ENCODE data around the gene SORCS3. TPM values are rescaled to one million over a fixed set of nuclear protein-coding genes. Genes with fewer than 3 reads are reported as not detected.

The SORCS3 gene
- total RNA-seq, 1 donor from 2014 or later: 3.6 TPM

DNA sequence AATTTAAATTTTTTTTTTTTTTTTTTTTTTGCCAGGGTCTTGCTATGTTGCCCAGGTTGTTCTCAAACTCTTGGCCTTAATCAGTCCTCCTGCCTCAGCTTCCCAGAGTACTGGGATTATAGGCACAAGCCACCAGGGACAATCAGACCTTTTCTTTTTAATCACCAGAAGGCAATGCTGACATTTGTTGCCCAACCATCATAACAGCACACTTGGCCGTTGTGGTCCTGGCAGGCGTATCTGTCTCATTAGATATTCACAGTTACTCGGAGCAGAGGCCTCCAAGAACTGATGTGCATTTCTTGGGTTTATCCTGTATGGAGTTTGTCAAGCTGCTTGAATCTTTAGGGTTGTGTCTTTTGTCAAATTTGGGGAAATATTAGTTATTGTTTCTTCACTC is 100.0 kb downstream of the SORCS3 start:
- intact Hi-C loops (cut with DNase I): no loop called here
- no peak for ATAC-seq
- no peak for DNase-seq (ENCODE audit: low spot score)

DNA sequence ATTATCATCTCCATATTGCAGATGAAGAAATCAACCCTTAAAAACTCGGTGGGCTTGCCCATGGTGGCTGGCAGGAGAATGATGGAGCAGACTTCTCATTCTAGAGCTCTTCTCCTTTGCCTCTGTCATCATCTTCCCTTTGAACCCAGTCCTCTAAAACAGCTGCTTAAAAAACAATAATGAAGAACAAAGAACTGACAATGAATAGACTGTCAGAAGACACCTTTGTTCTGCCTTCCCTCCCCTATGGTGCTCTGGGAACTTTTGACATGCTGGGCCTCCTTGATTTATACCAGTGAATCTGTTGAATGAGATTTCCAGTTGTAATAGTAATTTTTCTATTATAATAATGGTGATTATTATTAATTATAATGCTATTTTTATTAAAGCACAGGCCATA is 103.0 kb downstream of the SORCS3 start:
- intact Hi-C loops (cut with DNase I): no loop called here
- DNase-seq (ENCODE audit: low spot score) (no peak), ATAC-seq (no peak)

GRCh38 chr10:104750291-104750690 is 109.2 kb downstream of the SORCS3 start:
- intact Hi-C loops (cut with DNase I): no loop called here
- ATAC-seq: no peak

DNA sequence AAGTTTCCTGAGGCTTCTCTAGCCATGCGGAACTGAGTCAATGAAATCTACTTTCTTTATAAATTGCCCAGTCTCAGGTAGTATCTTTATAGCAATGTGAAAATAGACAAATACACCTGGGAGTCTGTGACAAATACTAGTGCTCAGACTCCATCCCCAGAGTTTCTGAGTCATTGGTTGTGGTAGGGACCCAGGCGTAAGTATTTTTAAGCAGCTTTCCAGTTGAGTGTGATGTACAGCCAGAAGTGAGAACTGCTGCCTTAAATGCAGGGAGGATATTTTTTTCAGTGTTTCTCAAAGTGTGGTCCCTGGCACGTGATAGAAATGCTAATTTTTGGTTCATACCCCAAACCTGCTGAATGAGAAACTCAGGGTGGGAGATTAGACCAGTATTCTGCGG is 121.7 kb downstream of the SORCS3 start:
- DNase-seq (ENCODE audit: low spot score) (no peak), ATAC-seq (no peak)
- intact Hi-C loops (cut with DNase I): no loop called here

More at GRCh38 chr10:104750291-104750690, 109.2 kb downstream of the SORCS3 start:
- no peak for DNase-seq (ENCODE audit: low spot score)

- intact Hi-C loops (cut with DNase I): no loop called here
- DNase-seq (ENCODE audit: low spot score): no peak
Measured at GRCh38 chr10:104766341-104766740, 125.3 kb downstream of the SORCS3 start.

DNA sequence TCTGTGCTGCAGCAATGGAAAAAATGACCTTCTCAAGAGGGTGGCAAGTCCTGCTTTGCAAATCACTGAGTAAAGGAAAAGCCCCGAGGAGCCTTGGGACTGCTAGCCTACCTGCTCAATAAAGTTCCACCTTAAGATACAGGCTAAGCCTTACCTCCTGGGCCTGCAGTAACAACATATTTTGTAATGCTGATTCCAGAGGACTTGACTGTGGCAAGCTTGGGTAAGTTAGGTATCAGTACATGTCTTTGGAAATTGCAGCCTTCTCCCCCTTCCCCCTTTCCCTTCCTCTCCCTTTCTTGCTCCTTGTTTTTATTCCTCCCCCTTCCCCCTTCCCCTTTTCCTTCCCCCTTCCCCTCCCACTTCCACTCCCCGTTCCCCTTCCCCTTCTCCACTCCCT is 126.2 kb downstream of the SORCS3 start:
- ATAC-seq (no peak), DNase-seq (ENCODE audit: low spot score) (no peak)
- intact Hi-C loops (cut with DNase I): no loop called here

More at GRCh38 chr10:104766341-104766740, 125.3 kb downstream of the SORCS3 start:
- ATAC-seq: peak; percentile 36

DNA sequence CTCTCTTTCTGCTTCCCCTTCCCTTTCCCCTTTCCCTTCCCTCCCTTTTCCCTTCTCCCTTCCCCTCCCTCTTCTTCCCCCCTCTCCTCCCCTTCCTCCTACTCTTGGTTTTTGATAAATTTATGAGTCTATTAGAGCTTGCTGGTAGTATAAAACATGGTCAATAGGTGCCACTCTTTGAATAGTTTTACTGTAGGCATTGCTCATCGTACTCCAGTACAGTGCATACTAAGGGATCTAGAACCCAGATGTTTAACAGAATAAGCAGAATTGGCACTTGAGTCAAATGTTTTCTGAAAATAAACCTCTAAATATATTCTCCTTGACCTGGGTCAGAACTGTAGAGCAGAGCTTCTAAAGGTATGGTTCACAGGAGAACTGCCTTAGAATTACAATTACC is 126.7 kb downstream of the SORCS3 start:
- no peak for DNase-seq (ENCODE audit: low spot score)
- intact Hi-C loops (cut with DNase I): no loop called here
- ATAC-seq: no peak

DNA sequence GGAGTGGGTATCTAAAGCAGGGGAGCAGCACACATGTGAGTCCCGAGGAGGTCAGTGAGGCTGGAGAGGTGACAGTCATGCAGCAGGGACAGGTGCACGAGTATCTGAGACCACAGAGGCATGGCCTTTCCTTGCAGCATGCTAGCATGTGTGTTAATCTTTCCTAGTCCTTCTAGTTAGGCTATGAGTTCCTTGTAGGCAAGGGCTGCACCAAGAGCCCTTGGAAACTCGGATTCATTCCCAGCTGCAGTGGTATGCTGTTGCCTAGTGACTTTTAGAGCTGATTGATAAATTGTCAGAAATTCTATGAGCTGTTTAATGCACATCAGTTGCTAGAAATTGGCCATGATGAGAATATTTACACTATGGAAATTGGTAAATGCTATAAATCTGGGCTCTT is 132.0 kb downstream of the SORCS3 start:
- ATAC-seq (no peak), DNase-seq (ENCODE audit: low spot score) (no peak)
- intact Hi-C loops (cut with DNase I): no loop called here

DNA sequence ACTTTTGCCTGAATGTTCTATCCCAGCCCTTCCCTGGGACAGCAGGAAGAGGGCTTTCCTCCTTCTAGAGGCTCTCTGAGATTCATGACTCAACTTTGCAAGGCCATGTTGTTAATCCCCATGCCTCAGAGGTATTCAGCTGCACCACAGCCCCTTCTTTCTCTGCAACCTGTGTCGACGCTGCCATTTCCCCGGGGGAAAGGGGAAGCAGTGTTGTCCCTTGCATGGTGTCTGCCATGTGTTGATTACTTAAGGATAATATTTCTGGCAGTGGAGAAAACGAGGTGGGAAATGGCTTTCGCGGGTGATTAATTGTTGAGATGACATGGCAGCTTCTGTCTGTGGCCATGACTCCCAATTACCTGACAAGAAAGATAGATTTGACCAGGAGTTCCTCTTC is 133.1 kb downstream of the SORCS3 start:
- ATAC-seq (no peak), DNase-seq (ENCODE audit: low spot score) (no peak)
- intact Hi-C loops (cut with DNase I): no loop called here

DNA sequence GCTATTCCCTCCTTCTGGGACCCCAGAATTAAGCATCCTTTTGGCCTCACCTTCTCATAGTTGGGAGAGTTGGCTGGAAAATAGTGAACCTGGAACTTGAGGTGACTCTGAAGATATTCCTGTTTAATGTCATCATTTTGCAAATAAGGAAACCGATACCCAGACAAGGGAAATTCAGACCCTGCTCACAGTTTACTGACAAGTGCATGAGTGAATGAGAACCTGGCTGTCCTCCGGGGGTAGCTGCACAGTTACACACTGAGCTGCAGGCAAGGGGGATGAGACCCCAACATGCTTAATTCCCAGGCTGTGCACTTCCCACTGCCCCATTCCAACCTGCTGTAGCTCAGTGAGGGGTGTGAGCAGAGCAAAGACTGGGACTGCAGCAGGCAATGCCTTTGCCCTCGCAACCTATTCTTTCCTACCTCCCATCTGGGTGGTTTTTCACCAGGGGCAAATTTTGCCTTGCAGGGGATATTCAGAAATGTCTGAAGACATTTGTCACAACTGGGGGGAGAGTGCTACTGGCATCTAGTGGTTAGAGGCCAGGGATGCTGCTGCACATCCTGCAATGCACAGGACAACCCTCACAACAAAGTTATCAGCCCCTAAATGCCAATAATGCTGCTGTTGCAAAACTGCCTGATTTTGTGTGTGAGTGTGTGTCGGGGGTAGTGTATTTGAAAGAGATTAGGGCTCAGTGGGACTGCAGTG is 136.2 kb downstream of the SORCS3 start:
- DNase-seq (ENCODE audit: low spot score) (no peak), ATAC-seq (no peak)
- intact Hi-C loops (cut with DNase I): no loop called here

- no peak for DNase-seq (ENCODE audit: low spot score)
- ATAC-seq: no peak
- intact Hi-C loops (cut with DNase I): no loop called here
Measured at GRCh38 chr10:104778371-104778770, 137.3 kb downstream of the SORCS3 start.

DNA sequence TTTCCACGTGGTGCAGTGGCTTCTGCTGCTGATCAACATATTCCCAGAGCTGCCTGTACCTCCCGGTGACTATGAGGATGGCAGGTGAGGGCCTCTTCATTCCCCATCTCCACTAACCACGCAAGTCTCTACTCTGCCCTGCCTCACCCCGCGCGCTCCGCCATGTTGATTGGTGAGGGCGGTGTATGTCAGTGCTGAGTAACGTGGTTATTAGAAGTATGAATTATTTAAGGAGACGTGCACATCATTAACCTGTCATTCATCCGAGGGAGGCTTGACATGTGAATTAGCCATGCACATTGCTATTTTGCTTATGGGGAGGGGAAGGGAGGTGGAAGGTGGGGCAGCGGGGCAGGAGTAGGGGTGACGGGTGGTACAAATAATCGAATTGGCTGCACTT is 138.6 kb downstream of the SORCS3 start:
- ATAC-seq (no peak), DNase-seq (ENCODE audit: low spot score) (no peak)
- intact Hi-C loops (cut with DNase I): no loop called here

- DNase-seq (ENCODE audit: low spot score): no peak
- intact Hi-C loops (cut with DNase I): no loop called here
- no peak for ATAC-seq
Measured at GRCh38 chr10:104780165-104780564, 139.1 kb downstream of the SORCS3 start.

GRCh38 chr10:104780946-104781595 is 140.0 kb downstream of the SORCS3 start:
- DNase-seq (ENCODE audit: low spot score) (no peak), ATAC-seq (no peak)
- intact Hi-C loops (cut with DNase I): no loop called here

DNA sequence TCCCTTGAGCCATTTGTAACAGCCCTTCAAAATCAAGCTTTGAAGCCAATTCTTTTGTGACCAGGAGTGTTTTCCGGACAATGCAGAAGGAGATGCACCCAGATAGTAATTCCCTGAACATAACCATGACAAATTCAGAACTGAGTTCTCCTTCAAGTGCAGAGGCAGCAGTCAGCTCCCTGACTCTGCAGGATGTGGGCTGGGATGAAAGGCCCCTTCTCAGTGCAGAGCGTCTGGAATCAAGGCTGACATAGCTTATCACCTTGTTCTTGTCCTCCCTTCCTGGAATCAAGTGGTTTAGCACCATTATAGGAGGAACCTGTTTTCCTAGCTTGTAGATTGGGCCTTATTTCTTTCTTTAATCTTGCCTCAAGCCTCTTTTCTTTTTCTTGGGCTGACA is 143.4 kb downstream of the SORCS3 start:
- ATAC-seq: no peak
- intact Hi-C loops (cut with DNase I): no loop called here
- no peak for DNase-seq (ENCODE audit: low spot score)

GRCh38 chr10:104791471-104791870 is 150.4 kb downstream of the SORCS3 start:
- intact Hi-C loops (cut with DNase I): no loop called here
- DNase-seq (ENCODE audit: low spot score) (no peak), ATAC-seq (no peak)

- ATAC-seq: no peak
- intact Hi-C loops (cut with DNase I): no loop called here
- no peak for DNase-seq (ENCODE audit: low spot score)
Measured at GRCh38 chr10:104795411-104795810, 154.3 kb downstream of the SORCS3 start.

DNA sequence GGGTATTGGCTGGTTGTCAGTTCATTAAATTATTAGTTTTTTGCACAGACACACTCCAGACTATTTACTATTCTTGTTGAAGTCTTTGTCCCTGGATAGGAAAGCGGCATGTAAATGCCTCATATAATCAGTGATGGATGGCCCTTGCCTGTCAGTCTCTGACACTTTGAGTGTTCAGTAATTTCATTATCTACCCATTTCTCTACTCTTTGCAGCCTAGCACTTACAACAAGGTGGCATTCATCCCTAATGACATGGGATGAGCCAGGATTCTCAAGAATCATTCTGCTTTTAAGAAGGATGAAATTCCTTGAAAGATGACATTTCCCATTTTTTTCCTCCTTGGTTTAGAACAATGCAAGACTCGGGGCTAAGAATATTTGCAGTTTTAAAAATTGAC is 155.7 kb downstream of the SORCS3 start:
- no peak for DNase-seq (ENCODE audit: low spot score)
- intact Hi-C loops (cut with DNase I): no loop called here
- ATAC-seq: no peak

DNA sequence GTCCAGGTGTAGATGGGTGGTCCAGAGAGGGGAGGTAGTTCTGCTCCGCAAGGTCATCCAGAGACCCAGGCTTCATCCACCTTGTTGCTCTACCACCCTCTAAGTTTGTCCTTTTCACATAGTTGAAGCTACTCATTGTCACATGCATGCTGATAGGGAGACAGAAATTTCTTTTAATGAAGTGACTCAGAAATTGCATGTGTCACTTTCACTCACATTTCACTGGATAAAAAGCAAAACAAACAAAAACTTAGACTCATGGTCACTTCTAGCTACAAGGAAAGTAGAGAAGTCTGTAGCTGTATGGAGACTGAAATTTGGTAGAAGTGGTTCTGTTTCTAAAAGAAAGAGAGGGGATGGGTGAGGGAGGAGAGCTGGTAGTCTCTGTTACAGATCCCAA is 161.9 kb downstream of the SORCS3 start:
- intact Hi-C loops (cut with DNase I): no loop called here
- DNase-seq (ENCODE audit: low spot score) (no peak), ATAC-seq (no peak)

DNA sequence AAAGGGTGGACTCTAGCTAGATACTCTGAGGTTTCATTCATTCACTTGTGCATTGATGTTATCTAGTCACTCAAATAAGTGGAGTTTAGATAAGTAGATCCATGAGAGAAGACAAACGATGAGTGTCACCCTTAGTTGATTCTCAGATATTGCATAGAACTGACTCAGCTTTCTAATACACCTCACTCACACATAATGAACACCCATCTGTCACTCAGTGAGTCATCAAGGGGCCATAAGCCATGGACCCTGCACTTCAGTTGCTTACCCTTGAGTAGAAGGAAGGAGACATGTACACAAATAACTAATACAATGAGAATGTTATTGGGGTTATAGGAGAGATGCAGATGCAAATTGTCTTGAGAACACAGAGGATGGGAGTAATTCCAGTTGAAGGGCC is 163.8 kb downstream of the SORCS3 start:
- DNase-seq (ENCODE audit: low spot score) (no peak), ATAC-seq (no peak)
- intact Hi-C loops (cut with DNase I): no loop called here

DNA sequence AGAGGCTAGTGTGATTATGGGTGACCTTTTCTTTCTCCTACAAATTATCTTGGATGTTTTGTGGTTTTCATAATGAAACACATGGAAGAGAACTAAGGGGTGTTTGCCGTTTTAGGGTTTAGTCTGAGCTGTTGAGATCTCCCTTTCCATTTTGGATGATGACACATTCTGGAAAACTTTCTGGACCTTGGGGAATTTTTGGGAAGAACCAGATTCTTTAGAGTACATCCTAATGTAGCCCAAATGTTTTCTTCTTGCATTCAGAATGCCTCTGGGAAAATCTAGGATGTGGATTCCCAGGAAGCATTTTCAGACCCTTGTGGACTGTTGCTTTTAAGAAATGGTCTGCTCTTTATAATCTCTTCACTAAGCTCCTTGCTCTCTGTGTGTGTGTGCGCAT is 165.7 kb downstream of the SORCS3 start:
- ATAC-seq: no peak
- intact Hi-C loops (cut with DNase I): no loop called here
- DNase-seq (ENCODE audit: low spot score): no peak
